PC-9 (cell line): ENCODE data around the gene DLGAP5. TPM values are rescaled to one million over a fixed set of nuclear protein-coding genes. Genes with fewer than 3 reads are reported as not detected.

Experiments used
- BruUV-seq: library from RNA; stranded (reverse); fragments of 400-500 nt; replicated peaks from 2 replicates; lab custom pipeline; 2021; lab: Mats Ljungman, UMichigan
- CTCF ChIA-PET: fragments of 300-600 bp; sonication (Branson Sonifier 250); formaldehyde crosslinking; loops from one replicate; lab custom pipeline; 2022; ENCODE audit warnings: antibody characterized with exemption; lab: Charles Lee
- POLR2A ChIA-PET: fragments of 300-600 bp; sonication (Branson Sonifier 250); formaldehyde crosslinking; loops from one replicate; lab custom pipeline; 2022; ENCODE audit warnings: antibody characterized with exemption; ENCODE audit not compliant: unreplicated experiment; lab: Charles Lee
- DNase-seq, 2 experiments: peaks; one replicate each; pipeline versions ENCODE4 v3.0.0 to v3.0.0-alpha.2; 2015 to 2022; ENCODE audit warnings: mixed read lengths in 1 of 2
- H2AFZ ChIP-seq: fragments of 200-600 bp; sonication (generic); 2 replicates; pipeline ENCODE4 v1.8.1; 2017; ENCODE audit warnings: antibody characterized with exemption
- H3F3A ChIP-seq: fragments of 200-600 bp; sonication (generic); 2 replicates; pipeline ENCODE4 v1.8.1; 2017; ENCODE audit warnings: antibody characterized with exemption, mild to moderate bottlenecking, low read depth; ENCODE audit not compliant: insufficient read depth
- H3K27ac ChIP-seq: fragments of 200-600 bp; sonication (generic); 2 replicates; pipeline ENCODE4 v1.6.1; 2016; ENCODE audit warnings: mixed run types
- H3K27me3 ChIP-seq: fragments of 200-600 bp; sonication (generic); 2 replicates; pipeline ENCODE4 v1.6.1; 2016; ENCODE audit warnings: low read depth, mixed run types; ENCODE audit not compliant: insufficient read depth
- H3K36me3 ChIP-seq: fragments of 200-600 bp; sonication (generic); 2 replicates; pipeline ENCODE4 v1.6.1; 2016; ENCODE audit warnings: low read depth, mixed run types
- H3K4me1 ChIP-seq: fragments of 200-600 bp; sonication (generic); replicated peaks from 2 replicates; pipeline ENCODE4 v1.6.1; 2016; ENCODE audit warnings: mixed run types; ENCODE audit not compliant: insufficient read depth
- H3K4me2 ChIP-seq: fragments of 200-600 bp; sonication (generic); 2 replicates; pipeline ENCODE4 v1.6.1; 2017; ENCODE audit warnings: mixed run types
- H3K4me3 ChIP-seq: fragments of 200-600 bp; sonication (generic); 2 replicates; pipeline ENCODE4 v1.6.1; 2016; ENCODE audit warnings: mixed run types
- H3K79me2 ChIP-seq: fragments of 200-600 bp; sonication (generic); 2 replicates; pipeline ENCODE4 v1.6.1; 2017; ENCODE audit warnings: low read depth, mixed run types
- H3K9me2 ChIP-seq: fragments of 200-600 bp; sonication (generic); 2 replicates; pipeline ENCODE4 v1.8.1; 2017; ENCODE audit warnings: mild to moderate bottlenecking; ENCODE audit not compliant: insufficient read depth
- H3K9me3 ChIP-seq: fragments of 200-600 bp; sonication (generic); 2 replicates; pipeline ENCODE4 v1.8.1; 2016; ENCODE audit warnings: low read depth; ENCODE audit not compliant: insufficient read depth
- H4K20me1 ChIP-seq: fragments of 200-600 bp; sonication (generic); 2 replicates; pipeline ENCODE4 v1.8.1; 2017; ENCODE audit not compliant: insufficient read depth
- EZH2 ChIP-seq: fragments of 200-600 bp; sonication (generic); IDR thresholded peaks from 2 replicates; pipeline ENCODE4 v1.8.0; 2017; ENCODE audit warnings: antibody characterized with exemption, low read depth
- intact Hi-C: fragments of 100-400 bp; cut with micrococcal nuclease; formaldehyde crosslinking; loops from one replicate; pipeline ENCODE4 v1.10.0; 2022; ENCODE audit not compliant: unreplicated experiment
- total RNA-seq: library from RNA; stranded (reverse); gene quantifications from 2 replicates; pipeline ENCODE4 v1.2.3, GENCODE V29; 2021
- TF ChIP-seq, protein P1 (sequence below): fragments of 200-600 bp; sonication (generic); conservative IDR thresholded peaks from 2 replicates; pipeline ENCODE4 v1.6.1; 2017; ENCODE audit warnings: mixed run types, antibody characterized with exemption, mild to moderate bottlenecking, moderate library complexity

The DLGAP5 gene
- total RNA-seq, 1 experiment from 2014 or later: 80.0 TPM

DNA sequence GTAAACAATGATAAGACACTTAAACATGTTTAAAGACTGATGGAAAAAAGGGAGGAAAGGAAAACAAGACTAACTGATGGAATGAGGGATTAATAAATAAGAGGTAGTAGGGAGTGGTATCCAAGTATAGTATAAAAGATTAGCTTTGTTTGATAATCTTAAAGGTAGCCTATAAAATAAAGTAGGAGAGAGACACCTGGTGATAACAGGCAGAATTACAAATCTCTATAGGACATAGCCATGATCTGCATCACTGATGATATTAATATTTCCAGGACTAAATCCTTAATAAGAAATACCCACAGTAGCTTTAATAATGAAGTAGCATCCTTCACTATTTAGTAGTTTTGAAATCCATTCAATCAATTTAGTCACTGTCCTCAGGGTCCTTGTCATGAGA is 30.4 kb downstream of the DLGAP5 start:
- Histone ChIP-seq H4K20me1 (no peaks in the 10 kb centered on the region), H3K9me3 (no peaks in the 10 kb centered on the region), H3K79me2 (no peaks in the 10 kb centered on the region), H3K27me3 (no peaks in the 10 kb centered on the region), H3K27ac (no peak overlapping the region), H3K4me2 (no peak overlapping the region), H3K36me3 (peaks cover 8% of the 10 kb centered on the region; the same call in 1 of the 2 replicates), H3F3A (peaks cover 4% of the 10 kb centered on the region; the same call in 1 of the 2 replicates), H3K4me3 (no peak overlapping the region), H2AFZ (no peak overlapping the region), H3K4me1 (no peaks in the 10 kb centered on the region), H3K9me2 (no peaks in the 10 kb centered on the region)
- POLR2A ChIA-PET: interaction anchor here (0.6 to 0.8 kb wide), 5 partner anchors 71 to 721 kb away, joined by 3 to 31 read pairs (median 7); no protein-coding TSS in a partner anchor
- no peak for DNase-seq
- no TSS peak for BruUV-seq
- intact Hi-C loops: loop anchor here (1.0 kb wide), 1 partner anchor 72 kb away; no protein-coding TSS in a partner anchor
- CTCF ChIA-PET: interaction anchor here (0.6 to 0.9 kb wide), 2 partner anchors 69 to 268 kb away, joined by 3 to 5 read pairs; no protein-coding TSS in a partner anchor
- TF ChIP-seq EZH2: no peak
- TF ChIP-seq, protein P1, sequence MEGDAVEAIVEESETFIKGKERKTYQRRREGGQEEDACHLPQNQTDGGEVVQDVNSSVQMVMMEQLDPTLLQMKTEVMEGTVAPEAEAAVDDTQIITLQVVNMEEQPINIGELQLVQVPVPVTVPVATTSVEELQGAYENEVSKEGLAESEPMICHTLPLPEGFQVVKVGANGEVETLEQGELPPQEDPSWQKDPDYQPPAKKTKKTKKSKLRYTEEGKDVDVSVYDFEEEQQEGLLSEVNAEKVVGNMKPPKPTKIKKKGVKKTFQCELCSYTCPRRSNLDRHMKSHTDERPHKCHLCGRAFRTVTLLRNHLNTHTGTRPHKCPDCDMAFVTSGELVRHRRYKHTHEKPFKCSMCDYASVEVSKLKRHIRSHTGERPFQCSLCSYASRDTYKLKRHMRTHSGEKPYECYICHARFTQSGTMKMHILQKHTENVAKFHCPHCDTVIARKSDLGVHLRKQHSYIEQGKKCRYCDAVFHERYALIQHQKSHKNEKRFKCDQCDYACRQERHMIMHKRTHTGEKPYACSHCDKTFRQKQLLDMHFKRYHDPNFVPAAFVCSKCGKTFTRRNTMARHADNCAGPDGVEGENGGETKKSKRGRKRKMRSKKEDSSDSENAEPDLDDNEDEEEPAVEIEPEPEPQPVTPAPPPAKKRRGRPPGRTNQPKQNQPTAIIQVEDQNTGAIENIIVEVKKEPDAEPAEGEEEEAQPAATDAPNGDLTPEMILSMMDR: peak; percentile 74

DNA sequence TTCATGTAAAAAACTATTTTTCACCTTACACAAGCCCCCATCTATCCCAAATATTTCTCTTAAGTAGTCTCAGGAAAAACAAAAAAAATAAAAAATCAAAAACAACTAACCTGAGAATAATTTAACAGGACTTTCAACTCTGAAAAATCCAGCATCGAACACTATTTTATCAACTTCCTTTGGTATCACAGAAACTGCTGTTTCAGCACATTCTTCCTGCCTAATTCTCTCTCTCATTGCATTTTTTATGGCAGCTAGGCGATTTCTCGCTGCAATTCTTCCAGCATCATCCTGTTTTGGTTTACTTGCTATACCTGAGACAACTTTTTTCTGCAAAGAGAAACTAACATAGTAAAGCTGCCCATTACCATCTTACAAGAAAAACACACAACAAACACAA is 33.0 kb downstream of the DLGAP5 start:
- no peak for DNase-seq
- CTCF ChIA-PET: interaction anchor here (0.5 kb wide), 1 partner anchor 86 kb away, joined by 3 read pairs; no protein-coding TSS in a partner anchor
- H2AFZ ChIP-seq: no peak overlapping the region
- H3K4me3 ChIP-seq: no peak overlapping the region
- no peaks in the 10 kb centered on the region for H3K79me2 ChIP-seq
- no peaks in the 10 kb centered on the region for H3K9me3 ChIP-seq
- no peaks in the 10 kb centered on the region for H4K20me1 ChIP-seq
- BruUV-seq: no TSS peak
- no peaks in the 10 kb centered on the region for H3K27me3 ChIP-seq
- H3F3A ChIP-seq: peaks cover 4% of the 10 kb centered on the region; the same call in 1 of the 2 replicates
- H3K4me1 ChIP-seq: no peaks in the 10 kb centered on the region
- POLR2A ChIA-PET: interaction anchor here (0.7 kb wide), 1 partner anchor 107 kb away, joined by 3 read pairs; the partner anchor contains the start of gene MAPK1IP1L
- no peaks in the 10 kb centered on the region for H3K36me3 ChIP-seq
- no peak overlapping the region for H3K27ac ChIP-seq
- TF ChIP-seq EZH2: no peak
- TF ChIP-seq, protein P1: no peak
- no peak overlapping the region for H3K4me2 ChIP-seq
- H3K9me2 ChIP-seq: no peaks in the 10 kb centered on the region
- intact Hi-C loops: no loop called here

DNA sequence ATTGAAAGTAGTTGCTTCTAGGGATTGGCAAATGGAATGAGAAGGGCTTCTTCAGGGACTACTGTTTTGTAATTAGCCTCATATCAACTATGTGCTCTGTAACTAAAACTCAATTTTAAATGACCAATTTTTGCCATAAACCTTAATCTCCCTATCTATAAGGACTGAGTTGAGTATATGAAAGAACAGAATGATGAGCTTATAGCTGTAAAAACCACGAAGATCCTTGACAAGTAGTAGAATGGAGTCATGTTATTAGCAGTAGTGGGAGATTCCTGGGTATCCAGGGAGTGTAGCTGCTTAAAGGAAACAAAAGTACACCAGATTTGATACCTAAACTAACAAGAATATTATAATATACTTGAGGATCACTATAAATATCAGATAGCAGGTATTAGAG is 34.3 kb downstream of the DLGAP5 start:
- ChIA-PET CTCF (no interaction called here), POLR2A (no interaction called here)
- no peaks in the 10 kb centered on the region for H3K27me3 ChIP-seq
- DNase-seq: no peak
- H3K4me2 ChIP-seq: no peak overlapping the region
- H3K4me3 ChIP-seq: no peak overlapping the region
- H3K36me3 ChIP-seq: 0 out of 2 replicates have a peak, but pooled peaks cover 8% of the 10 kb centered on the region
- no peak overlapping the region for H2AFZ ChIP-seq
- H3K4me1 ChIP-seq: no peaks in the 10 kb centered on the region
- H3K9me3 ChIP-seq: no peaks in the 10 kb centered on the region
- H3K9me2 ChIP-seq: no peaks in the 10 kb centered on the region
- no peaks in the 10 kb centered on the region for H3K79me2 ChIP-seq
- H3K27ac ChIP-seq: no peak overlapping the region
- no TSS peak for BruUV-seq
- no peaks in the 10 kb centered on the region for H4K20me1 ChIP-seq
- H3F3A ChIP-seq: peaks cover 4% of the 10 kb centered on the region; the same call in 1 of the 2 replicates
- TF ChIP-seq, protein P1: no peak
- TF ChIP-seq EZH2: no peak
- intact Hi-C loops: no loop called here
